ENCODE data around the gene FBXO44.

- TF ChIP-seq POLR2A (IDR thresholded peaks at IDR 0.05; ENCODE audit: low read length) (no peak), FOSL2 (IDR thresholded peaks at IDR 0.05) (no peak), FOSL2 (CRISPR knock-in tag; IDR thresholded peaks at IDR 0.05) (no peak), USF2 (IDR thresholded peaks at IDR 0.05) (no peak), ZNF302 (CRISPR knock-in tag; IDR thresholded peaks at IDR 0.05) (no peak), CBX8 (IDR thresholded peaks at IDR 0.05) (no peak), RFX5 (IDR thresholded peaks at IDR 0.05) (no peak), CHD2 (IDR thresholded peaks at IDR 0.05; ENCODE audit: low read length, partially characterized antibody) (no peak)
- TF ChIP-seq, protein P1, sequence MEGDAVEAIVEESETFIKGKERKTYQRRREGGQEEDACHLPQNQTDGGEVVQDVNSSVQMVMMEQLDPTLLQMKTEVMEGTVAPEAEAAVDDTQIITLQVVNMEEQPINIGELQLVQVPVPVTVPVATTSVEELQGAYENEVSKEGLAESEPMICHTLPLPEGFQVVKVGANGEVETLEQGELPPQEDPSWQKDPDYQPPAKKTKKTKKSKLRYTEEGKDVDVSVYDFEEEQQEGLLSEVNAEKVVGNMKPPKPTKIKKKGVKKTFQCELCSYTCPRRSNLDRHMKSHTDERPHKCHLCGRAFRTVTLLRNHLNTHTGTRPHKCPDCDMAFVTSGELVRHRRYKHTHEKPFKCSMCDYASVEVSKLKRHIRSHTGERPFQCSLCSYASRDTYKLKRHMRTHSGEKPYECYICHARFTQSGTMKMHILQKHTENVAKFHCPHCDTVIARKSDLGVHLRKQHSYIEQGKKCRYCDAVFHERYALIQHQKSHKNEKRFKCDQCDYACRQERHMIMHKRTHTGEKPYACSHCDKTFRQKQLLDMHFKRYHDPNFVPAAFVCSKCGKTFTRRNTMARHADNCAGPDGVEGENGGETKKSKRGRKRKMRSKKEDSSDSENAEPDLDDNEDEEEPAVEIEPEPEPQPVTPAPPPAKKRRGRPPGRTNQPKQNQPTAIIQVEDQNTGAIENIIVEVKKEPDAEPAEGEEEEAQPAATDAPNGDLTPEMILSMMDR (IDR thresholded peaks at IDR 0.05), result no peak
Observed at GRCh38 chr1:11658542-11658941, 3.9 kb downstream of the FBXO44 start.
